ENCODE results near the gene CRHBP. TPM values are rescaled to one million over a fixed set of nuclear protein-coding genes. Genes with fewer than 3 reads are reported as not detected.
"Not testable (repeated sequence)": the region's sequence is repeated elsewhere in the genome, so short reads cannot be mapped to it uniquely, and the experiment has no call there.

CRHBP gene, protein sequence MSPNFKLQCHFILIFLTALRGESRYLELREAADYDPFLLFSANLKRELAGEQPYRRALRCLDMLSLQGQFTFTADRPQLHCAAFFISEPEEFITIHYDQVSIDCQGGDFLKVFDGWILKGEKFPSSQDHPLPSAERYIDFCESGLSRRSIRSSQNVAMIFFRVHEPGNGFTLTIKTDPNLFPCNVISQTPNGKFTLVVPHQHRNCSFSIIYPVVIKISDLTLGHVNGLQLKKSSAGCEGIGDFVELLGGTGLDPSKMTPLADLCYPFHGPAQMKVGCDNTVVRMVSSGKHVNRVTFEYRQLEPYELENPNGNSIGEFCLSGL
- total RNA-seq = under 1 TPM in 3 of 6 donors, not detected in 3; 0.30 to 0.81 (median 0.63) TPM

DNA sequence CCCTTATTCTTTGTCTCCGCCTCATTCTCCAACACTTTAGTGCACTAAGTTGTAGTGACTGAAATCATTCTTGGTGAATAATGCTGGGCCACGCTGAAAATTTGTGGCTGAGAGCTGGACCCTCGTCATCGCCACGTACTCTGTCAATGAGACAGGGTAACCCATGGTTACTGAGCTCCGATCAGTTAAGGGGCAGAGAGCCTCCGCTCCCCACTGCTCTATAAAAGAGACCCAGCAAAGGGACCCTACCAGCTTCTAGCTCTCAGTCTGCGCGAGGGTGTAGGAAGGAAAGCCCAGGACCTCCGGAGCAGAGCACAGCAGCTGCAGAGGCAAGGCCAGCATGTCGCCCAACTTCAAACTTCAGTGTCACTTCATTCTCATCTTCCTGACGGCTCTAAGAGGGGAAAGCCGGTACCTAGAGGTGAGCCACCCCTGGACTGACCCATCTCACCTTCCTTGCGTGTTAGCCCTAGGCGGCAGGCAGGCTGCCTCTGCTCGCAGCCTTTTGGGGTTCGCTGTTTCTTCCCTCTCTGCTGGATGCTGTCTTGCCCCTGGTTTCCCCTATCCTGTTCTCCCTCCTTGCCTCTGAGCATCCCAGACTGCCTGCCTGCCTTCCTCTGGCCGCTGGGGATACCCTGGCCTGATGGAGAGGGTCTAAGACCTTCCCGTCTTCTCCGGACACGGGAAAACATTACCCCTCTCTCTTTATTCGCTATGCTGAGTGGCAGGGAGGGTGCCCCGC lies at the start of gene CRHBP:
Gene CRHBP, plus strand, starts transcription at position 251 of the 742 bp plus-strand sequence. Its CDS starts 90 bp downstream, at position 341.
- peak within 1 kb of the TSS in 3 of 4 donors; percentile 17 to 45 (median 26) for H3K4me3 ChIP-seq

DNA sequence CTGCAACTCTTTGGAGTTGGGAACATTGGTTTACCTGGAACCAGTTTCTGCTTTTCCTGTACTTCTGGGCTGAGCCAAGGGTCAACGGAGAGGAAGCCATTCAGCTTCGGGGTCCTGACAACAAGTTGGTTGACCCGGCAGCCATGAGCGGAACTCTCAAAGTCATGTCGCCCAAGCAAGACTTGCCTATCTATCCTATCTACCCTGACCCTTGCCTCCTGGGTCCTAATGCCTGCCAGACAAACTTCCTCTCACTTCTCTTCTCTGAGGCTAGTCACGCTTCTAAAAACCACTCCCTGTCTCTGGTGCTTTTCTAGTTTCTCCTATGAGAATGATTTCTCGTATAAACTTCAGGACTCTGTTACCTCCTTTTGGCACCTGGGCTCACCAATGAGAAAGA lies 44.7 kb upstream of the CRHBP start:
- no peak overlapping the region for H3K4me3 ChIP-seq
- 90 to 99% methylated on average over 7 of the region's 7 CpGs for WGBS, 2 donors
- DNase-seq = no peak
- no peaks in the 10 kb centered on the region for H3K4me1 ChIP-seq
- H3K27me3 ChIP-seq = no peaks in the 10 kb centered on the region
- TF ChIP-seq POLR2AphosphoS5 (IDR thresholded peaks at IDR 0.05) (no peak), EP300 (IDR thresholded peaks at IDR 0.05) (no peak), POLR2A (IDR thresholded peaks at IDR 0.05) (no peak)
- TF ChIP-seq, protein P1, sequence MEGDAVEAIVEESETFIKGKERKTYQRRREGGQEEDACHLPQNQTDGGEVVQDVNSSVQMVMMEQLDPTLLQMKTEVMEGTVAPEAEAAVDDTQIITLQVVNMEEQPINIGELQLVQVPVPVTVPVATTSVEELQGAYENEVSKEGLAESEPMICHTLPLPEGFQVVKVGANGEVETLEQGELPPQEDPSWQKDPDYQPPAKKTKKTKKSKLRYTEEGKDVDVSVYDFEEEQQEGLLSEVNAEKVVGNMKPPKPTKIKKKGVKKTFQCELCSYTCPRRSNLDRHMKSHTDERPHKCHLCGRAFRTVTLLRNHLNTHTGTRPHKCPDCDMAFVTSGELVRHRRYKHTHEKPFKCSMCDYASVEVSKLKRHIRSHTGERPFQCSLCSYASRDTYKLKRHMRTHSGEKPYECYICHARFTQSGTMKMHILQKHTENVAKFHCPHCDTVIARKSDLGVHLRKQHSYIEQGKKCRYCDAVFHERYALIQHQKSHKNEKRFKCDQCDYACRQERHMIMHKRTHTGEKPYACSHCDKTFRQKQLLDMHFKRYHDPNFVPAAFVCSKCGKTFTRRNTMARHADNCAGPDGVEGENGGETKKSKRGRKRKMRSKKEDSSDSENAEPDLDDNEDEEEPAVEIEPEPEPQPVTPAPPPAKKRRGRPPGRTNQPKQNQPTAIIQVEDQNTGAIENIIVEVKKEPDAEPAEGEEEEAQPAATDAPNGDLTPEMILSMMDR (IDR thresholded peaks at IDR 0.05) = no peak
- no peak overlapping the region for H3K27ac ChIP-seq
- ATAC-seq (ENCODE audit: low FRiP score in 2 of 2) = no peak
- no peaks in the 10 kb centered on the region for H3K36me3 ChIP-seq
- no peaks in the 10 kb centered on the region for H3K9me3 ChIP-seq

More for the DNA sequence above, at the start of gene CRHBP:
- Histone ChIP-seq H3K36me3 (no peaks in the 10 kb centered on the region), H3K27ac (no peak within 1 kb of the TSS), H3K9me3 (no peaks in the 10 kb centered on the region), H3K4me1 (peaks cover 8 to 16% (median 12%) of the 10 kb centered on the region in 4 donors), H3K27me3 (peaks cover 0 to 17% (median 9%) of the 10 kb centered on the region in 4 donors)
- DNase-seq (no peak), ATAC-seq (ENCODE audit: low FRiP score in 2 of 2) (no peak)
- TF ChIP-seq, protein P1 (IDR thresholded peaks at IDR 0.05) = no peak
- TF ChIP-seq POLR2A (IDR thresholded peaks at IDR 0.05) (no peak), POLR2AphosphoS5 (IDR thresholded peaks at IDR 0.05) (no peak), EP300 (IDR thresholded peaks at IDR 0.05) (no peak)
- 28 to 29% methylated on average over 21 to 23 of the region's 23 CpGs for WGBS, 2 donors

DNA sequence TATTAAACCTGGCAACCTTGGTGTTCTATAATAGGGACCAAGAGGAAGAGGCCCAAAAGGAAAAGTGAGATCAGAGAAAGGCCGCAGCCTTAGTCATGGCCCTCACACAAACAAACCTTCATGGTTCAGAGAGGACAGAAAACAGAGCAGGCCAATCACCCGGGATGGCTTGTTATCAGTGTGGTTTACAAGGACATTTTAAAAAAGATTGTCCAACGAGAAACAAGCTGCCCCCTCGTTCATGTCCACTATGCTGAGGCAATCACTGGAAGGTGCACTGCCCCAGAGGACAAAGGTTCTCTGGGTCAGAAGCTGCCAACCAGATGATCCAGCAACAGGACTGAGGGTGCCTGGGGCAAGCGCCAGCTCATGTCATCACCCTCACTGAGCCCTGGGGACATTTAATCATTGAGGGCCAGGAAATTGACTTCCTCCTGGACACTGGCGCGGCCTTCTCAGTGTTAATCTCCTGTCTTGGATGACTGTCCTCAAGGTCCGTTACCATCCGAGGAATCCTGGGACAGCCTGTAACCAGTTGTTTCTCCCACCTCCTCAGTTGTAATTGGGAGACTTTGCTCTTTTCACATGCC lies 42.4 kb upstream of the CRHBP start:
- not testable (repeated sequence) for H3K36me3 ChIP-seq; H3K27ac ChIP-seq; ATAC-seq (ENCODE audit: low FRiP score in 2 of 2); H3K4me3 ChIP-seq; H3K27me3 ChIP-seq; H3K4me1 ChIP-seq; DNase-seq; H3K9me3 ChIP-seq
- 86 to 91% methylated on average over 9 of the region's 9 CpGs for WGBS, 2 donors

DNA sequence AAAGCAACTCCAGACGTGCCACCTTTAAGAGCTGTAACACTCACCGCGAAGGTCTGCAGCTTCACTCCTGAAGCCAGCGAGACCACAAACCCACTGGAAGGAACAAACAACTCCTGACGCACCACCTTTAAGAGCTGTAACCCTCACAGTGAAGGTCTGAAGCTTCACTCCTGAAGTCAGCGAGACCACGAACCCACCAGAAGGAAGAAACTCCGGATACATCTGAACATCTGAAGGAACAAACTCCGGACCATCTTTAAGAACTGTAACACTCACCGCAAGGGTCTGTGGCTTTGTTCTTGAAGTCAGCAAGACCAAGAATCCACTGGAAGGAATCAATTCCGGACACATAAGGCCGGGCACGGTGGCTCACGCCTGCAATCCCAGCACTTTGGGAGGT lies 38.2 kb upstream of the CRHBP start:
- H3K4me3 ChIP-seq; H3K27ac ChIP-seq; H3K27me3 ChIP-seq; H3K4me1 ChIP-seq; H3K9me3 ChIP-seq; ATAC-seq (ENCODE audit: low FRiP score in 2 of 2); H3K36me3 ChIP-seq; DNase-seq: not testable (repeated sequence)
- WGBS, 2 donors = 80 to 86% methylated on average over 14 of the region's 14 CpGs

DNA sequence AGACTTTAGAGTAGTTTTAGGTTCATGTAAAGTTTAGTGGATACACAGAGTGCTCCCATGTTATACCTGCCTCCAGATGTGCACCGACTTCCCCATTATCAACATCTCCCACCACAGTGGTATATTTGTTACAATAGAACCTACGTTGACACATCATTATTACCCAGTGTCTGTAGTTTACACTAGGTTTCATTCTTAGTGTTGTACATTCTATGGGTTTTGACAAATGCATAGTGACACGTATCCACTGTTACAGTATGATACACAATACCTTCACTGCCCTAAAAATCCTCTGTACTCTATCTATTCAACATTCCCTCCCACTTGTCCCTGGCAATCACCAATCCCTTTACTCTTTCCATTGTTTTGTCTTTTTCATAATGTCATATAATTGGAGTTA lies 34.3 kb upstream of the CRHBP start:
- Histone ChIP-seq H3K27ac (no peak overlapping the region), H3K27me3 (no peaks in the 10 kb centered on the region), H3K9me3 (no peaks in the 10 kb centered on the region), H3K4me1 (no peaks in the 10 kb centered on the region), H3K4me3 (no peak overlapping the region), H3K36me3 (no peaks in the 10 kb centered on the region)
- ATAC-seq (ENCODE audit: low FRiP score in 2 of 2) (no peak), DNase-seq (no peak)
- WGBS, 2 donors = 88 to 90% methylated on average over 3 of the region's 3 CpGs
- TF ChIP-seq, protein P1 (IDR thresholded peaks at IDR 0.05) = no peak
- TF ChIP-seq EP300 (IDR thresholded peaks at IDR 0.05) (no peak), POLR2AphosphoS5 (IDR thresholded peaks at IDR 0.05) (no peak), POLR2A (IDR thresholded peaks at IDR 0.05) (no peak)
